Measurements from ENCODE around the gene DIMT1. TPM values are rescaled to one million over a fixed set of nuclear protein-coding genes. Genes with fewer than 3 reads are reported as not detected.

Gene DIMT1
- total RNA-seq, 1 experiment from 2014 or later: 43.5 TPM

DNA sequence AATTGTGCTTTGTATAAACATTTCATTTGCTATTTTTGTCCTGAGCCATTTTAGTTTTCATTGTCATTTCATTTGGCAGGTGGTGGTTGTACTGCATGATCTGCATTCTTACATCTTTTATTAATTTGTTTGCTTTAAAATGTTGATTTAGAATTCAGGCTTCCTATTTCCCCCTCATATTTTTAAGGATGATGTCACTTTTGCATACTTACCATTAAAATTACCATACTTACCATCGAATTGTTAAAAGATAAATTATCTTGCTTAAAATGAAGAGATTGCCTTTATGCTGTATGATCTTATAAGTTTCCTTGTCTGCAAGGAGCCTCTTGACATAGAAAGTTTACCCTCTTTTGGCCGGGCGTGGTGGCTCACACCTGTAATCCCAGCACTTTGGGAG is 31.1 kb downstream of the DIMT1 start:
- Histone ChIP-seq H3K9ac (ENCODE audit: low read length) (no peak overlapping the region), H3K36me3 (ENCODE audit: control insufficient read depth in 1 of 2, insufficient read depth in 2 of 2, low read length in 2 of 2) (peaks cover 0 to 10% of the 10 kb centered on the region in 2 experiments; a peak in 2 of 4 replicates), H3K27me3 (ENCODE audit: insufficient read depth, low read length) (no peaks in the 10 kb centered on the region), H3K9me3 (ENCODE audit: control insufficient read depth in 1 of 2, insufficient read depth in 1 of 2, low read depth in 1 of 2, low read length in 2 of 2) (no peaks in the 10 kb centered on the region), H3K4me1 (ENCODE audit: control insufficient read depth in 1 of 2, insufficient read depth in 2 of 2, low read length in 2 of 2) (peaks cover 6 to 23% of the 10 kb centered on the region in 2 experiments), H3K9me2 (ENCODE audit: insufficient read depth) (no peaks in the 10 kb centered on the region), H3K27ac (ENCODE audit: low read depth, low read length) (no peak overlapping the region), H3K4me3 (replicated peaks in 1 of 2; ENCODE audit: low read depth in 1 of 2, low read length in 2 of 2) (no peak overlapping the region), H2AFZ (ENCODE audit: low read depth, low read length, poor library complexity, severe bottlenecking) (no peak overlapping the region), H3K79me2 (ENCODE audit: insufficient read depth, low read length) (no peaks in the 10 kb centered on the region), H3K4me2 (ENCODE audit: low read length) (no peak overlapping the region), H4K20me1 (ENCODE audit: insufficient read depth) (no peaks in the 10 kb centered on the region)
- BruUV-seq (replicated peaks): no TSS peak
- DNase-seq (ENCODE audit: low read depth, low spot score) (no peak), ATAC-seq (no peak)
- POLR2A ChIA-PET: no interaction called here
- CTCF ChIA-PET: no interaction called here
- intact Hi-C loops (cut with micrococcal nuclease): no loop called here
- no peak for TF ChIP-seq FOSL1 (IDR thresholded peaks at IDR 0.05; ENCODE audit: low read depth)
- no peak for TF ChIP-seq MAX (IDR thresholded peaks at IDR 0.05)
- TF ChIP-seq TCF7L2 (IDR thresholded peaks at IDR 0.05; ENCODE audit: borderline replicate concordance, extremely low read depth, insufficient read depth, insufficient read length): no peak
- no peak for TF ChIP-seq CTCF (IDR thresholded peaks at IDR 0.05 in 2 of 3, conservative IDR thresholded peaks at IDR 0.05 in 1 of 3; ENCODE audit: borderline replicate concordance in 1 of 3, insufficient read depth in 1 of 3, low read depth in 2 of 3, low read length in 2 of 3)
- no peak for TF ChIP-seq ZBTB33 (IDR thresholded peaks at IDR 0.05; ENCODE audit: extremely low read depth, insufficient replicate concordance, low read length)
- TF ChIP-seq RAD21 (IDR thresholded peaks at IDR 0.05; ENCODE audit: low read depth): no peak
- no peak for TF ChIP-seq SIN3A (IDR thresholded peaks at IDR 0.05; ENCODE audit: low read depth)
- no peak for TF ChIP-seq ZFX (IDR thresholded peaks at IDR 0.05)
- TF ChIP-seq ATF3 (IDR thresholded peaks at IDR 0.05): no peak
- TF ChIP-seq POLR2A (IDR thresholded peaks at IDR 0.05; ENCODE audit: borderline replicate concordance, extremely low read depth, insufficient read depth, insufficient read length): no peak
- TF ChIP-seq JUND (IDR thresholded peaks at IDR 0.05): no peak
- no peak for TF ChIP-seq EZH2phosphoT487 (IDR thresholded peaks at IDR 0.05; ENCODE audit: borderline replicate concordance)
- no peak for TF ChIP-seq CEBPB (IDR thresholded peaks at IDR 0.05; ENCODE audit: low read depth)
- no peak for TF ChIP-seq EZH2 (IDR thresholded peaks at IDR 0.05)
- no peak for TF ChIP-seq YY1 (IDR thresholded peaks at IDR 0.05; ENCODE audit: extremely low read depth, insufficient replicate concordance, low read depth, low read length)
- TF ChIP-seq CBX3 (IDR thresholded peaks at IDR 0.05; ENCODE audit: low read depth): no peak
- TF ChIP-seq ELF1 (IDR thresholded peaks at IDR 0.05; ENCODE audit: borderline replicate concordance, low read depth): no peak
- no peak for TF ChIP-seq SRF (IDR thresholded peaks at IDR 0.05; ENCODE audit: low read depth)
- RAD21 ChIA-PET (ENCODE audit: low non-redundant PET in 1 of 2, low total read pairs in 2 of 2, uncharacterized antibody in 2 of 2, unreplicated experiment in 2 of 2): no interaction called here
